ENCODE measurements around the gene TSPAN9.

DNA sequence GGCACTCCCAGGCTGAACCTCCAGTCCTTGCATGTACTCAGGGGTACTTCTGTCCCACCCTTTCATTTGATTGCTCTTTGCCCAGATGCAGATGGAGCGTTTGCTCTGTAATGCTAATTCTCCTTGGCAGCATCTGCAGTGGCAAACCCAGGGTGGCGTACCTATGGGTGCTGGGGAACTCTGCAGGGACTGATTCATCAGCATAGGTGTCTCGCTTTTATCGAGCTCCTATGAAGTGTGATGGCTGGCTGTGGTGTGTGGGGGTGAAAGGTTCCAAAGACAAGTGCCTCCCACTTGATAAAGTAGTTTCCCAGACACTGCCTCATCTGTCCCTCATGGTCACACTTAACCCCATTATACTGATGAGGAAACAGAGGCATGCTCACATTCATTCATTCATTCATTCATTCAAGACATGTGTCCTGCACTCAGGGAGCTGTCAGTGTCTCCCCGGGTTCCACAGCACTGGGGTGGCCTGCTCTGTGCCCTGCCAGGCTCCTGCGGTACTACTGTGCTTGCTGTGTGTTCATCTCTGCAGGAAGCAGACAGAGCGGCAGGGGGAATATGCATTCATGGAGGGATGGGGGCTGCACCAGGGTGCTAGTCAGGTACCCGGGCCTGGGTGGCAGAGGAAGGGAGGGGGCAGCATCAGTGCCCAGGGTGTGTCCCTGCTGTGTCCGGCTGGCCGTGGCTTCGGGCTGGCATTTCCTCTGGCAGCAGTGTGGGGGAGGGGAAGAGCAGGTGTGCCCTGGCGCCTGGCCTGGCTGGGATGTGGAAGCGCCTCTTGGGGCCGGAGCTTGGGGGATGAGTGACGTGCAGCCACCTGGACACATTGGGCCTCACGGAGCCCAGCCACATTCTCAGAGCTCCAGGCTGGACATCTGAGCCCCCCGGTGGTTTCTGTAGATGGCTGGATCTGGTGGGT lies 110.9 kb downstream of the TSPAN9 start:
- no peak for TF ChIP-seq POLR2AphosphoS5 (IDR thresholded peaks at IDR 0.05; ENCODE audit: low read depth)
- TF ChIP-seq, protein P1, sequence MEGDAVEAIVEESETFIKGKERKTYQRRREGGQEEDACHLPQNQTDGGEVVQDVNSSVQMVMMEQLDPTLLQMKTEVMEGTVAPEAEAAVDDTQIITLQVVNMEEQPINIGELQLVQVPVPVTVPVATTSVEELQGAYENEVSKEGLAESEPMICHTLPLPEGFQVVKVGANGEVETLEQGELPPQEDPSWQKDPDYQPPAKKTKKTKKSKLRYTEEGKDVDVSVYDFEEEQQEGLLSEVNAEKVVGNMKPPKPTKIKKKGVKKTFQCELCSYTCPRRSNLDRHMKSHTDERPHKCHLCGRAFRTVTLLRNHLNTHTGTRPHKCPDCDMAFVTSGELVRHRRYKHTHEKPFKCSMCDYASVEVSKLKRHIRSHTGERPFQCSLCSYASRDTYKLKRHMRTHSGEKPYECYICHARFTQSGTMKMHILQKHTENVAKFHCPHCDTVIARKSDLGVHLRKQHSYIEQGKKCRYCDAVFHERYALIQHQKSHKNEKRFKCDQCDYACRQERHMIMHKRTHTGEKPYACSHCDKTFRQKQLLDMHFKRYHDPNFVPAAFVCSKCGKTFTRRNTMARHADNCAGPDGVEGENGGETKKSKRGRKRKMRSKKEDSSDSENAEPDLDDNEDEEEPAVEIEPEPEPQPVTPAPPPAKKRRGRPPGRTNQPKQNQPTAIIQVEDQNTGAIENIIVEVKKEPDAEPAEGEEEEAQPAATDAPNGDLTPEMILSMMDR (conservative IDR thresholded peaks at IDR 0.05; ENCODE audit: low read depth in 2 of 2), result no peak
- no peak for TF ChIP-seq EZH2phosphoT487 (IDR thresholded peaks at IDR 0.05; ENCODE audit: unreplicated experiment)
- TF ChIP-seq EZH2 (IDR thresholded peaks at IDR 0.05; ENCODE audit: low read depth, unreplicated experiment), result no peak
- no peak for TF ChIP-seq NANOG (IDR thresholded peaks at IDR 0.05; ENCODE audit: borderline replicate concordance)
- TF ChIP-seq REST (IDR thresholded peaks at IDR 0.05; ENCODE audit: unreplicated experiment), result no peak
